ENCODE data around the gene COCH. TPM values are rescaled to one million over a fixed set of nuclear protein-coding genes. Genes with fewer than 3 reads are reported as not detected.
"Not testable (repeated sequence)": the region's sequence is repeated elsewhere in the genome, so short reads cannot be mapped to it uniquely, and the experiment has no call there.

COCH gene
- total RNA-seq, 2 experiments from 2014 or later, result not detected

GRCh38 chr14:30896435-30896834 lies 22.1 kb downstream of the COCH start:
- Mint-ChIP-seq H3K9me3 (no peaks in the 10 kb centered on the region), H3K4me3 (no peak overlapping the region), H3K27me3 (no peaks in the 10 kb centered on the region), H3K36me3 (ENCODE audit: low read depth) (peaks cover 70% of the 10 kb centered on the region), H3K27ac (peak overlapping the region; percentile 24), H3K4me1 (ENCODE audit: low read depth) (peaks cover 9% of the 10 kb centered on the region)
- Histone ChIP-seq H3K9me3 (ENCODE audit: control insufficient read depth in 1 of 2, insufficient read depth in 1 of 2, low read length in 2 of 2) (no peaks in the 10 kb centered on the region), H3K27me3 (ENCODE audit: control insufficient read depth in 1 of 2, insufficient read depth in 2 of 2, low read length in 2 of 2) (no peaks in the 10 kb centered on the region), H3K4me1 (ENCODE audit: insufficient read depth, low read length) (no peaks in the 10 kb centered on the region), H3K36me3 (ENCODE audit: insufficient read depth, low read length) (peaks cover 12% of the 10 kb centered on the region), H3K27ac (ENCODE audit: low read depth in 1 of 2, low read length in 2 of 2) (no peak overlapping the region), H3K4me3 (ENCODE audit: low read length) (no peak overlapping the region)
- ChIA-PET CTCF (no interaction called here), POLR2A (no interaction called here)
- intact Hi-C loops (cut with DNase I, micrococcal nuclease), result no loop called here
- DNase-seq, result no peak
- no peak for TF ChIP-seq CTCF (IDR thresholded peaks at IDR 0.05)
- ATAC-seq (ENCODE audit: poor library complexity), result no peak

GRCh38 chr14:30897121-30897520 lies 22.8 kb downstream of the COCH start:
- H3K36me3 Mint-ChIP-seq (ENCODE audit: low read depth), result peaks cover 77% of the 10 kb centered on the region
- ATAC-seq (ENCODE audit: poor library complexity); H3K27ac ChIP-seq (ENCODE audit: low read depth in 1 of 2, low read length in 2 of 2); H3K27ac Mint-ChIP-seq; H3K27me3 Mint-ChIP-seq; POLR2A ChIA-PET; H3K4me1 Mint-ChIP-seq (ENCODE audit: low read depth); H3K9me3 ChIP-seq (ENCODE audit: control insufficient read depth in 1 of 2, insufficient read depth in 1 of 2, low read length in 2 of 2); DNase-seq; H3K4me1 ChIP-seq (ENCODE audit: insufficient read depth, low read length); H3K27me3 ChIP-seq (ENCODE audit: control insufficient read depth in 1 of 2, insufficient read depth in 2 of 2, low read length in 2 of 2); CTCF ChIA-PET; H3K4me3 ChIP-seq (ENCODE audit: low read length); H3K4me3 Mint-ChIP-seq; H3K9me3 Mint-ChIP-seq; intact Hi-C loops (cut with DNase I, micrococcal nuclease): not testable (repeated sequence)
- peaks cover 12% of the 10 kb centered on the region for H3K36me3 ChIP-seq (ENCODE audit: insufficient read depth, low read length)

- H3K27ac ChIP-seq (ENCODE audit: low read depth in 1 of 2, low read length in 2 of 2), result no peak overlapping the region
- Mint-ChIP-seq H3K4me3 (no peak overlapping the region), H3K27ac (no peak overlapping the region), H3K9me3 (no peaks in the 10 kb centered on the region), H3K4me1 (ENCODE audit: low read depth) (peaks cover 9% of the 10 kb centered on the region), H3K36me3 (ENCODE audit: low read depth) (peaks cover 61% of the 10 kb centered on the region), H3K27me3 (no peaks in the 10 kb centered on the region)
- H3K9me3 ChIP-seq (ENCODE audit: control insufficient read depth in 1 of 2, insufficient read depth in 1 of 2, low read length in 2 of 2), result no peaks in the 10 kb centered on the region
- no peak for TF ChIP-seq CTCF (IDR thresholded peaks at IDR 0.05)
- ChIA-PET POLR2A (no interaction called here), CTCF (interaction anchor here (0.9 kb wide), 1 partner anchor 8 kb away, joined by 3 read pairs; no protein-coding TSS in a partner anchor)
- ATAC-seq (ENCODE audit: poor library complexity), result no peak
- intact Hi-C loops (cut with DNase I, micrococcal nuclease), result loop anchor here in 1 of 2 experiments (10.0 kb wide), 1 partner anchor 529 kb away; no protein-coding TSS in a partner anchor
- no peak overlapping the region for H3K4me3 ChIP-seq (ENCODE audit: low read length)
- no peak for DNase-seq
- no peaks in the 10 kb centered on the region for H3K27me3 ChIP-seq (ENCODE audit: control insufficient read depth in 1 of 2, insufficient read depth in 2 of 2, low read length in 2 of 2)
- peaks cover 21% of the 10 kb centered on the region for H3K36me3 ChIP-seq (ENCODE audit: insufficient read depth, low read length)
- H3K4me1 ChIP-seq (ENCODE audit: insufficient read depth, low read length), result no peaks in the 10 kb centered on the region
These were observed 29.1 kb downstream of the COCH start for GRCh38 chr14:30903285-30904124.
